Endometrial microvascular endothelial cells (primary cell): ENCODE data around the gene ALDH1A1. TPM values are rescaled to one million over a fixed set of nuclear protein-coding genes. Genes with fewer than 3 reads are reported as not detected.

Experiments
- in situ Hi-C: cut with HindIII; loops from 2 replicates; pipeline ENCODE4 v1.10.0; 2017; ENCODE audit warnings: low sequenced_read_pairs, low pct_unique_long_range_greater_than_20kb; ENCODE audit errors: inconsistent ontology term
- total RNA-seq: library from RNA; depleted of rRNA; stranded (reverse); fragments of >200 nt; gene quantifications from one replicate; pipeline ENCODE4 v1.2.3, GENCODE V29; 2015; ENCODE audit errors: inconsistent ontology term

The ALDH1A1 gene
- total RNA-seq, 1 donor from 2014 or later = 8.9 TPM

GRCh38 chr9:72905514-72906480 is 47.1 kb downstream of the ALDH1A1 start:
- in situ Hi-C loops = no loop called here

GRCh38 chr9:72904267-72905093 is 48.4 kb downstream of the ALDH1A1 start:
- in situ Hi-C loops = no loop called here

GRCh38 chr9:72903103-72903502 is 49.8 kb downstream of the ALDH1A1 start:
- in situ Hi-C loops = no loop called here

GRCh38 chr9:72902268-72902667 is 50.6 kb downstream of the ALDH1A1 start:
- in situ Hi-C loops = no loop called here

- in situ Hi-C loops = no loop called here
Measured at GRCh38 chr9:72899734-72900477, 52.9 kb downstream of the ALDH1A1 start.

- in situ Hi-C loops = no loop called here
Measured at GRCh38 chr9:72898784-72899733, 53.8 kb downstream of the ALDH1A1 start.

- in situ Hi-C loops = no loop called here
Measured at GRCh38 chr9:72898360-72898759, 54.5 kb downstream of the ALDH1A1 start.

- in situ Hi-C loops = no loop called here
Measured at GRCh38 chr9:72897069-72897649, 55.7 kb downstream of the ALDH1A1 start.

- in situ Hi-C loops = no loop called here
Measured at GRCh38 chr9:72896439-72896838, 56.4 kb downstream of the ALDH1A1 start.

- in situ Hi-C loops = no loop called here
Measured at GRCh38 chr9:72895122-72895521, 57.7 kb downstream of the ALDH1A1 start.

- in situ Hi-C loops = no loop called here
Measured at GRCh38 chr9:72894342-72894741, 58.5 kb downstream of the ALDH1A1 start.

GRCh38 chr9:72893437-72893836 is 59.4 kb downstream of the ALDH1A1 start:
- in situ Hi-C loops = no loop called here

GRCh38 chr9:72891043-72891442 is 61.8 kb downstream of the ALDH1A1 start:
- in situ Hi-C loops = no loop called here

GRCh38 chr9:72888943-72889342 is 63.9 kb downstream of the ALDH1A1 start:
- in situ Hi-C loops = no loop called here

- in situ Hi-C loops = no loop called here
Measured at GRCh38 chr9:72888067-72888466, 64.8 kb downstream of the ALDH1A1 start.

- in situ Hi-C loops = no loop called here
Measured at GRCh38 chr9:72886386-72886785, 66.5 kb downstream of the ALDH1A1 start.

- in situ Hi-C loops = no loop called here
Measured at GRCh38 chr9:72884508-72884907, 68.3 kb downstream of the ALDH1A1 start.

GRCh38 chr9:72883875-72884274 is 69.0 kb downstream of the ALDH1A1 start:
- in situ Hi-C loops = no loop called here
